Inflammatory macrophage treated with lipopolysaccharide for 1 hour (primary cell): ENCODE results near the gene HEXB.
"Not testable (repeated sequence)": the region's sequence is repeated elsewhere in the genome, so short reads cannot be mapped to it uniquely, and the experiment has no call there.

ENCODE experiments used
- DNase-seq, 2 donors: peaks; one replicate each; pipeline ENCODE4 v3.0.0-alpha.2; 2020 to 2022

Gene HEXB

GRCh38 chr5:74660140-74660539 is 24.9 kb upstream of the HEXB start:
- DNase-seq, result no peak

GRCh38 chr5:74660873-74661272 is 24.2 kb upstream of the HEXB start:
- no peak for DNase-seq

- DNase-seq, result no peak
Measured at GRCh38 chr5:74664551-74664950, 20.5 kb upstream of the HEXB start.

GRCh38 chr5:74665273-74665672 is 19.8 kb upstream of the HEXB start:
- DNase-seq, result peak; percentile 38 to 42

- no peak for DNase-seq
Measured at GRCh38 chr5:74665816-74666215, 19.2 kb upstream of the HEXB start.

- DNase-seq, result peak; percentile 66 to 71
Measured at GRCh38 chr5:74667396-74667795, 17.6 kb upstream of the HEXB start.

- no peak for DNase-seq
Measured at GRCh38 chr5:74669821-74670220, 15.2 kb upstream of the HEXB start.

- DNase-seq, result no peak
Measured at GRCh38 chr5:74670396-74671038, 14.5 kb upstream of the HEXB start.

- DNase-seq, result no peak
Measured at GRCh38 chr5:74672215-74672877, 12.7 kb upstream of the HEXB start.

GRCh38 chr5:74673011-74673790 is 11.8 kb upstream of the HEXB start:
- DNase-seq, result peak; percentile 41 to 52

GRCh38 chr5:74676466-74676865 is 8.6 kb upstream of the HEXB start:
- not testable (repeated sequence) for DNase-seq

GRCh38 chr5:74678123-74678522 is 6.9 kb upstream of the HEXB start:
- DNase-seq, result not testable (repeated sequence)

GRCh38 chr5:74679300-74679699 is 5.7 kb upstream of the HEXB start:
- not testable (repeated sequence) for DNase-seq

- peak; percentile 25 to 37 for DNase-seq
Measured at GRCh38 chr5:74679966-74680365, 5.1 kb upstream of the HEXB start.

GRCh38 chr5:74685979-74686631 is 1.1 kb downstream of the HEXB start:
- DNase-seq, result peak; percentile 68 to 83

- DNase-seq, result no peak
Measured at GRCh38 chr5:74686962-74687751, 2.1 kb downstream of the HEXB start.

GRCh38 chr5:74693191-74693590 is 8.2 kb downstream of the HEXB start:
- DNase-seq, result peak; percentile 56 to 69

- DNase-seq, result no peak
Measured at GRCh38 chr5:74717596-74717995, 32.6 kb downstream of the HEXB start.

GRCh38 chr5:74722271-74722670 is 37.2 kb downstream of the HEXB start:
- no peak for DNase-seq

GRCh38 chr5:74725331-74725730 is 40.3 kb downstream of the HEXB start:
- no peak for DNase-seq

- no peak for DNase-seq
Measured at GRCh38 chr5:74736759-74737158, 51.7 kb downstream of the HEXB start.

- DNase-seq, result no peak
Measured at GRCh38 chr5:74738406-74738805, 53.4 kb downstream of the HEXB start.

- not testable (repeated sequence) for DNase-seq
Measured at GRCh38 chr5:74748742-74749141, 63.7 kb downstream of the HEXB start.
